H54 (cell line): ENCODE measurements around the gene CTNNA2.

ENCODE experiments used
- DNase-seq: peaks from one replicate; pipeline ENCODE4 v3.0.0; 2011; ENCODE audit warnings: low spot score, mixed read lengths; ENCODE audit not compliant: insufficient read length
- FAIRE-seq: peaks from 3 replicates; lab custom pipeline; 2011; peaks lifted over from hg19 to GRCh38; lab: Jason Lieb, UNC
- POLR2A ChIP-seq: IDR thresholded peaks from 2 replicates; pipeline ENCODE4 v1.6.1; 2011; ENCODE audit warnings: low read depth, mild to moderate bottlenecking, low read length

The CTNNA2 gene

GRCh38 chr2:80323610-80324009 is 810.8 kb downstream of the CTNNA2 start:
- DNase-seq (no peak), FAIRE-seq (no peak)
- TF ChIP-seq POLR2A: no peak

- no peak for FAIRE-seq
- no peak for DNase-seq
- TF ChIP-seq POLR2A: no peak
Measured at GRCh38 chr2:80324525-80324924, 811.7 kb downstream of the CTNNA2 start.

GRCh38 chr2:80326214-80326613 is 813.4 kb downstream of the CTNNA2 start:
- TF ChIP-seq POLR2A: no peak
- no peak for DNase-seq
- no peak for FAIRE-seq

GRCh38 chr2:80326861-80327260 is 814.0 kb downstream of the CTNNA2 start:
- DNase-seq (no peak), FAIRE-seq (no peak)
- no peak for TF ChIP-seq POLR2A

- FAIRE-seq (no peak), DNase-seq (no peak)
- TF ChIP-seq POLR2A: no peak
Measured at GRCh38 chr2:80328159-80328571, 815.3 kb downstream of the CTNNA2 start.

- no peak for TF ChIP-seq POLR2A
- no peak for FAIRE-seq
- no peak for DNase-seq
Measured at GRCh38 chr2:80329491-80329890, 816.6 kb downstream of the CTNNA2 start.

GRCh38 chr2:80330527-80331450 is 817.9 kb downstream of the CTNNA2 start:
- FAIRE-seq: no peak
- no peak for TF ChIP-seq POLR2A
- no peak for DNase-seq

GRCh38 chr2:80333886-80334285 is 821.0 kb downstream of the CTNNA2 start:
- no peak for TF ChIP-seq POLR2A
- FAIRE-seq (no peak), DNase-seq (no peak)

- TF ChIP-seq POLR2A: no peak
- FAIRE-seq (no peak), DNase-seq (no peak)
Measured at GRCh38 chr2:80335411-80335810, 822.6 kb downstream of the CTNNA2 start.

- FAIRE-seq (no peak), DNase-seq (no peak)
- TF ChIP-seq POLR2A: no peak
Measured at GRCh38 chr2:80338794-80339193, 825.9 kb downstream of the CTNNA2 start.

GRCh38 chr2:80340022-80340421 is 827.2 kb downstream of the CTNNA2 start:
- DNase-seq: no peak
- no peak for FAIRE-seq

GRCh38 chr2:80348078-80348477 is 835.2 kb downstream of the CTNNA2 start:
- FAIRE-seq (no peak), DNase-seq (no peak)
- TF ChIP-seq POLR2A: no peak

More at GRCh38 chr2:80340022-80340421, 827.2 kb downstream of the CTNNA2 start:
- TF ChIP-seq POLR2A: no peak

- DNase-seq: no peak
- no peak for FAIRE-seq
- TF ChIP-seq POLR2A: no peak
Measured at GRCh38 chr2:80348953-80349352, 836.1 kb downstream of the CTNNA2 start.

- FAIRE-seq (no peak), DNase-seq (no peak)
- TF ChIP-seq POLR2A: no peak
Measured at GRCh38 chr2:80351231-80351630, 838.4 kb downstream of the CTNNA2 start.

GRCh38 chr2:80354858-80355257 is 842.0 kb downstream of the CTNNA2 start:
- DNase-seq: no peak
- no peak for FAIRE-seq
- TF ChIP-seq POLR2A: no peak
